ENCODE data around the gene ATP7B. TPM values are rescaled to one million over a fixed set of nuclear protein-coding genes. Genes with fewer than 3 reads are reported as not detected.

Gene ATP7B
- total and polyA plus RNA-seq, 2 experiments from 2014 or later = 2.2 to 12.8 TPM

DNA sequence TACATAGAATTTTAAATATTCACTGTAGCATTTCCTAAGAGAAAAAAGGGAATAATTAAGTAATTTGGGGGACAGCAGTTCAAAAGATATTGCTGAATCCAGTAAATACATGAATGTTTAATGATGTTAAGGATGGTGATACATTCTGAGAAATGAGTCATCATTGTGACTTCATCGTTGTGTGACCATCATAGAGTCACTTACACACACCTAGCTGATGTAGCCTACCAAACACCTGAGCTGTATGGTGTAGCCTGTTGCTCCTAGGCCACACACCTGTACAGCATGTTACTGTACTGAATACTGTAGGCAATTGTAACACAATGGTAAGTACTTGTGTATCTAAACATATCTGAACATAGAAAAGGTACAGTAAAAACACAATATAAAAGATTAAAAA, 34.8 kb downstream of the ATP7B start (continued):
- TF ChIP-seq, protein P1, sequence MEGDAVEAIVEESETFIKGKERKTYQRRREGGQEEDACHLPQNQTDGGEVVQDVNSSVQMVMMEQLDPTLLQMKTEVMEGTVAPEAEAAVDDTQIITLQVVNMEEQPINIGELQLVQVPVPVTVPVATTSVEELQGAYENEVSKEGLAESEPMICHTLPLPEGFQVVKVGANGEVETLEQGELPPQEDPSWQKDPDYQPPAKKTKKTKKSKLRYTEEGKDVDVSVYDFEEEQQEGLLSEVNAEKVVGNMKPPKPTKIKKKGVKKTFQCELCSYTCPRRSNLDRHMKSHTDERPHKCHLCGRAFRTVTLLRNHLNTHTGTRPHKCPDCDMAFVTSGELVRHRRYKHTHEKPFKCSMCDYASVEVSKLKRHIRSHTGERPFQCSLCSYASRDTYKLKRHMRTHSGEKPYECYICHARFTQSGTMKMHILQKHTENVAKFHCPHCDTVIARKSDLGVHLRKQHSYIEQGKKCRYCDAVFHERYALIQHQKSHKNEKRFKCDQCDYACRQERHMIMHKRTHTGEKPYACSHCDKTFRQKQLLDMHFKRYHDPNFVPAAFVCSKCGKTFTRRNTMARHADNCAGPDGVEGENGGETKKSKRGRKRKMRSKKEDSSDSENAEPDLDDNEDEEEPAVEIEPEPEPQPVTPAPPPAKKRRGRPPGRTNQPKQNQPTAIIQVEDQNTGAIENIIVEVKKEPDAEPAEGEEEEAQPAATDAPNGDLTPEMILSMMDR (conservative IDR thresholded peaks at IDR 0.05; ENCODE audit: low read depth in 2 of 2) = no peak

DNA sequence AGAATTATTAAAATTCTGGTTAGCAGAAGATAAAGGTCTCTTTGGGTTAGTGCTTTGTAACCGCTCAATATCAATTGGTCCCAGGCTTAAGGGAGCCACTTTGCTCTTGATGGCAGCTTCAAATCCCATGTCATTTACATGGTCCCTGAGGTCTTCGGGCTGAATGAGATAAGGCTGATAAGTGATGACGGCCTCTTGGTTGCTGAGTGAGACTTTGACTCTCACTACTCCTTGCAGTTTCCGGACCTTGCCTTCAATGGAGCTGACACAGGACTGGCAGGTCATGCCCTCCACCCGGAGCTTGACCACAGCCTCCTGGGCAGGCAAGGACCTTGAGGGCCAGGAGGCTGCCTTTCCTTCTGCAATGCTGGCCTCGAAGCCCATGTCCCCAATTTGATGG, 36.8 kb downstream of the ATP7B start:
- Mint-ChIP-seq H3K27me3 (ENCODE audit: insufficient read depth, low read depth, poor library complexity) (peaks cover 6% of the 10 kb centered on the region), H3K4me3 (no peak overlapping the region)

DNA sequence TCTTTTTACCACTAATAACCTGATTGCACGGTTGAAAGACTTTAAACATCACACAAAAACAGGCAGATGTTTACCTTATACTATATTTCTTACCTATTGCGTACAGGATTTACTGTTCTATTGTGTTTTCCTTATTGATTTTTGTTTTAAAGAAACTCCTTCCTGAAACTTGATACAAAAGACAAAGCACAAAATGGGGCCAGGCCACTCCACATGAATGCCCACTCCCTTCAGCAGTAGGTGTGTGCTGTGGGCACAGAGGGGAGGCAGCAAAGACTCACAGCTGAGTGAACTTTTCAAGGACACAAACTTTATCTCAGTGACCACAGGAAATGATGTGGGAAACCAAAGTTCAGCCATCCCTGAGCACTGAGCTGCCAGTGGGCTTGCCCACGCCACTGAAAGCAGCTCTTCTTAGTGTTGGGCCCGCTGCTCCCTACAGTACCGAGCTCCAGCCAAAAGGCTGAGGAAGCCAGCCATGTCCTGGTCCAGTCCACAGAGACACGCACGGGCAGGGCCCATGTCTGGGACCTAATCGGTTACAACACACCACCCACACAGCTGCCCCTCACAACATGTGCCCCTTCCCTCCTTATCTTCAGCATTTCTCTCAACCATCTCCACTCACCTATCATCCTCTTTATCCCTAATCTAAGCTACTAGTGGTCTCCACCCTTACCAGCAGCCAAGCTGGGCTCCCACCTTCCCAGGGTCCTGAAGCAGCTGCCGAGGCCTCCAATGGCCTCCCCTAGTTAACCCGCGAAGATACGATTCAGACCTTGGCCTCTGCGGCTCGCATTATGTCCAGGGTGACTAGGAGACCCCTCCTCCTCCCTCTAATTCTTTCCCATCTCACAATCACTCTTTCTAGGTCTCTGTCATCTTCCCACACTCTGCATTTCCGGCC, 39.5 kb downstream of the ATP7B start:
- DNase-seq (ENCODE audit: low spot score) = no peak
- TF ChIP-seq POLR2AphosphoS5 (IDR thresholded peaks at IDR 0.05; ENCODE audit: low read depth) (no peak), CREB1 (CRISPR knock-in tag; IDR thresholded peaks at IDR 0.05; ENCODE audit: low read depth) (no peak)
- Mint-ChIP-seq H3K9me3 (no peaks in the 10 kb centered on the region), H3K4me1 (no peaks in the 10 kb centered on the region), H3K27me3 (ENCODE audit: insufficient read depth, low read depth, poor library complexity) (peaks cover 9% of the 10 kb centered on the region), H3K4me3 (no peak overlapping the region), H3K27ac (no peak overlapping the region), H3K36me3 (ENCODE audit: low read depth) (no peaks in the 10 kb centered on the region)
- ATAC-seq = no peak
- Histone ChIP-seq H3K4me2 (no peak overlapping the region), H3K27ac (ENCODE audit: low read depth) (no peak overlapping the region), H3K79me2 (replicated peaks; ENCODE audit: insufficient read depth) (no peaks in the 10 kb centered on the region), H2AFZ (no peak overlapping the region), H4K20me1 (replicated peaks; ENCODE audit: insufficient read depth) (no peaks in the 10 kb centered on the region), H3F3A (replicated peaks; ENCODE audit: low read depth) (no peaks in the 10 kb centered on the region), H3K4me1 (ENCODE audit: insufficient read depth) (no peaks in the 10 kb centered on the region), H3K36me3 (ENCODE audit: insufficient read depth) (no peaks in the 10 kb centered on the region), H3K4me3 (no peak overlapping the region), H3K9me2 (ENCODE audit: insufficient read depth) (no peaks in the 10 kb centered on the region; the same call in 1 of the 2 replicates), H3K27me3 (ENCODE audit: insufficient read depth) (no peaks in the 10 kb centered on the region)

More for the DNA sequence above, 36.8 kb downstream of the ATP7B start:
- Histone ChIP-seq H3K79me2 (replicated peaks; ENCODE audit: insufficient read depth) (no peaks in the 10 kb centered on the region), H3K27me3 (ENCODE audit: insufficient read depth) (no peaks in the 10 kb centered on the region), H3K36me3 (ENCODE audit: insufficient read depth) (no peaks in the 10 kb centered on the region), H3K4me2 (no peak overlapping the region), H3K4me3 (no peak overlapping the region), H3K27ac (ENCODE audit: low read depth) (no peak overlapping the region), H4K20me1 (replicated peaks; ENCODE audit: insufficient read depth) (no peaks in the 10 kb centered on the region), H3F3A (replicated peaks; ENCODE audit: low read depth) (no peaks in the 10 kb centered on the region), H3K9me2 (ENCODE audit: insufficient read depth) (no peaks in the 10 kb centered on the region; the same call in 1 of the 2 replicates), H3K4me1 (ENCODE audit: insufficient read depth) (no peaks in the 10 kb centered on the region), H2AFZ (no peak overlapping the region)
- no peak for TF ChIP-seq CREB1 (CRISPR knock-in tag; IDR thresholded peaks at IDR 0.05; ENCODE audit: low read depth)
- no peak for TF ChIP-seq POLR2AphosphoS5 (IDR thresholded peaks at IDR 0.05; ENCODE audit: low read depth)
- no peak for TF ChIP-seq EZH2 (IDR thresholded peaks at IDR 0.05; ENCODE audit: low read depth, unreplicated experiment)
- H3K4me1 Mint-ChIP-seq = no peaks in the 10 kb centered on the region; the same call in 2 of the 3 replicates
- no peak for DNase-seq (ENCODE audit: low spot score)
- no peak for ATAC-seq
- no peaks in the 10 kb centered on the region for H3K36me3 Mint-ChIP-seq (ENCODE audit: low read depth)
- H3K27ac Mint-ChIP-seq = no peak overlapping the region
- H3K9me3 Mint-ChIP-seq = no peaks in the 10 kb centered on the region

DNA sequence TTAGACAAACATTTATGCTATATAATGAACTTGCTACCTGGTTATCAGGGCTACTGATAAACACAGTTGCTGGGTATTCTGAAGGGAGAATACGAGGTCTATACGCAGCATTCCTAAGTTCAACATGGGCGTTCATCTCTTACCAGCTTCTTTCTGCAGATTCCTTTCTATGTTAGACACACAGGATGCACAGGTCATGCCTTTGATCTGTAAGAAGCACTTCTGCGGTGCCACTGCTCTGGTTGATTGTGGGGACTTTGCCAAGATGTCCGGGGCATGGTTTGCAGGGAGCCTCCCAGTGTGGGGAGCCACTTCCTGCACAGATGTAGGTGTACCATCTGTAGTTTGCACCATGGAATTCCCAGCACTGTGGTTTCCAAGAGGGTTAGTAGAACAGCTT, 40.9 kb downstream of the ATP7B start:
- no peaks in the 10 kb centered on the region for H3K36me3 Mint-ChIP-seq (ENCODE audit: low read depth)
- no peaks in the 10 kb centered on the region; the same call in 1 of the 2 replicates for H3K9me2 ChIP-seq (ENCODE audit: insufficient read depth)
- no peak for DNase-seq (ENCODE audit: low spot score)
- no peak overlapping the region for H3K4me2 ChIP-seq
- H3F3A ChIP-seq (replicated peaks; ENCODE audit: low read depth) = no peaks in the 10 kb centered on the region
- H3K4me1 Mint-ChIP-seq = no peaks in the 10 kb centered on the region
- no peaks in the 10 kb centered on the region for H3K79me2 ChIP-seq (replicated peaks; ENCODE audit: insufficient read depth)
- no peak overlapping the region for H3K27ac Mint-ChIP-seq
- no peaks in the 10 kb centered on the region for H3K9me3 Mint-ChIP-seq
- H3K27me3 Mint-ChIP-seq (ENCODE audit: insufficient read depth, low read depth, poor library complexity) = peaks cover 9% of the 10 kb centered on the region
- H3K27me3 ChIP-seq (ENCODE audit: insufficient read depth) = no peaks in the 10 kb centered on the region
- no peak for ATAC-seq
- H3K36me3 ChIP-seq (ENCODE audit: insufficient read depth) = no peaks in the 10 kb centered on the region
- H2AFZ ChIP-seq = no peak overlapping the region
- H3K4me1 ChIP-seq (ENCODE audit: insufficient read depth) = no peaks in the 10 kb centered on the region
- H4K20me1 ChIP-seq (replicated peaks; ENCODE audit: insufficient read depth) = no peaks in the 10 kb centered on the region
- H3K4me3 Mint-ChIP-seq = no peak overlapping the region
- H3K4me3 ChIP-seq = no peak overlapping the region
- H3K27ac ChIP-seq (ENCODE audit: low read depth) = no peak overlapping the region
- TF ChIP-seq CREB1 (CRISPR knock-in tag; IDR thresholded peaks at IDR 0.05; ENCODE audit: low read depth) = no peak
- TF ChIP-seq, protein P2, sequence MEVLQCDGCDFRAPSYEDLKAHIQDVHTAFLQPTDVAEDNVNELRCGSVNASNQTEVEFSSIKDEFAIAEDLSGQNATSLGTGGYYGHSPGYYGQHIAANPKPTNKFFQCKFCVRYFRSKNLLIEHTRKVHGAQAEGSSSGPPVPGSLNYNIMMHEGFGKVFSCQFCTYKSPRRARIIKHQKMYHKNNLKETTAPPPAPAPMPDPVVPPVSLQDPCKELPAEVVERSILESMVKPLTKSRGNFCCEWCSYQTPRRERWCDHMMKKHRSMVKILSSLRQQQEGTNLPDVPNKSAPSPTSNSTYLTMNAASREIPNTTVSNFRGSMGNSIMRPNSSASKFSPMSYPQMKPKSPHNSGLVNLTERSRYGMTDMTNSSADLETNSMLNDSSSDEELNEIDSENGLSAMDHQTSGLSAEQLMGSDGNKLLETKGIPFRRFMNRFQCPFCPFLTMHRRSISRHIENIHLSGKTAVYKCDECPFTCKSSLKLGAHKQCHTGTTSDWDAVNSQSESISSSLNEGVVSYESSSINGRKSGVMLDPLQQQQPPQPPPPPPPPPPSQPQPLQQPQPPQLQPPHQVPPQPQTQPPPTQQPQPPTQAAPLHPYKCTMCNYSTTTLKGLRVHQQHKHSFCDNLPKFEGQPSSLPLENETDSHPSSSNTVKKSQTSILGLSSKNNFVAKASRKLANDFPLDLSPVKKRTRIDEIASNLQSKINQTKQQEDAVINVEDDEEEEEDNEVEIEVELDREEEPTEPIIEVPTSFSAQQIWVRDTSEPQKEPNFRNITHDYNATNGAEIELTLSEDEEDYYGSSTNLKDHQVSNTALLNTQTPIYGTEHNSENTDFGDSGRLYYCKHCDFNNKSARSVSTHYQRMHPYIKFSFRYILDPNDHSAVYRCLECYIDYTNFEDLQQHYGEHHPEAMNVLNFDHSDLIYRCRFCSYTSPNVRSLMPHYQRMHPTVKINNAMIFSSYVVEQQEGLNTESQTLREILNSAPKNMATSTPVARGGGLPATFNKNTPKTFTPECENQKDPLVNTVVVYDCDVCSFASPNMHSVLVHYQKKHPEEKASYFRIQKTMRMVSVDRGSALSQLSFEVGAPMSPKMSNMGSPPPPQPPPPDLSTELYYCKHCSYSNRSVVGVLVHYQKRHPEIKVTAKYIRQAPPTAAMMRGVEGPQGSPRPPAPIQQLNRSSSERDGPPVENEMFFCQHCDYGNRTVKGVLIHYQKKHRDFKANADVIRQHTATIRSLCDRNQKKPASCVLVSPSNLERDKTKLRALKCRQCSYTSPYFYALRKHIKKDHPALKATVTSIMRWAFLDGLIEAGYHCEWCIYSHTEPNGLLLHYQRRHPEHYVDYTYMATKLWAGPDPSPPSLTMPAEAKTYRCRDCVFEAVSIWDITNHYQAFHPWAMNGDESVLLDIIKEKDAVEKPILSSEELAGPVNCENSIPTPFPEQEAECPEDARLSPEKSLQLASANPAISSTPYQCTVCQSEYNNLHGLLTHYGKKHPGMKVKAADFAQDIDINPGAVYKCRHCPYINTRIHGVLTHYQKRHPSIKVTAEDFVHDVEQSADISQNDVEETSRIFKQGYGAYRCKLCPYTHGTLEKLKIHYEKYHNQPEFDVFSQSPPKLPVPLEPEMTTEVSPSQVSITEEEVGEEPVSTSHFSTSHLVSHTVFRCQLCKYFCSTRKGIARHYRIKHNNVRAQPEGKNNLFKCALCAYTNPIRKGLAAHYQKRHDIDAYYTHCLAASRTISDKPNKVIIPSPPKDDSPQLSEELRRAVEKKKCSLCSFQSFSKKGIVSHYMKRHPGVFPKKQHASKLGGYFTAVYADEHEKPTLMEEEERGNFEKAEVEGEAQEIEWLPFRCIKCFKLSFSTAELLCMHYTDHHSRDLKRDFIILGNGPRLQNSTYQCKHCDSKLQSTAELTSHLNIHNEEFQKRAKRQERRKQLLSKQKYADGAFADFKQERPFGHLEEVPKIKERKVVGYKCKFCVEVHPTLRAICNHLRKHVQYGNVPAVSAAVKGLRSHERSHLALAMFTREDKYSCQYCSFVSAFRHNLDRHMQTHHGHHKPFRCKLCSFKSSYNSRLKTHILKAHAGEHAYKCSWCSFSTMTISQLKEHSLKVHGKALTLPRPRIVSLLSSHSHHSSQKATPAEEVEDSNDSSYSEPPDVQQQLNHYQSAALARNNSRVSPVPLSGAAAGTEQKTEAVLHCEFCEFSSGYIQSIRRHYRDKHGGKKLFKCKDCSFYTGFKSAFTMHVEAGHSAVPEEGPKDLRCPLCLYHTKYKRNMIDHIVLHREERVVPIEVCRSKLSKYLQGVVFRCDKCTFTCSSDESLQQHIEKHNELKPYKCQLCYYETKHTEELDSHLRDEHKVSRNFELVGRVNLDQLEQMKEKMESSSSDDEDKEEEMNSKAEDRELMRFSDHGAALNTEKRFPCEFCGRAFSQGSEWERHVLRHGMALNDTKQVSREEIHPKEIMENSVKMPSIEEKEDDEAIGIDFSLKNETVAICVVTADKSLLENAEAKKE (CRISPR knock-in tag; IDR thresholded peaks at IDR 0.05) = no peak
